PFSK-1 (cell line): ENCODE measurements around the gene PLCD1. TPM values are rescaled to one million over a fixed set of nuclear protein-coding genes. Genes with fewer than 3 reads are reported as not detected.

Experiments used
- FOXP2 ChIP-seq: optimal IDR thresholded peaks from 2 replicates; pipeline ENCODE3; 2011; ENCODE audit warnings: borderline replicate concordance, control low read depth, inconsistent platforms; ENCODE audit not compliant: insufficient read depth; ENCODE audit errors: extremely low read length, extremely low read depth
- POLR2AphosphoS5 ChIP-seq: IDR thresholded peaks from 2 replicates; pipeline ENCODE4 v1.6.1; 2012; ENCODE audit warnings: low read depth, mild to moderate bottlenecking, control low read depth, low read length, moderate library complexity
- REST ChIP-seq, 2 experiments: IDR thresholded peaks; 2 replicates each; pipeline versions ENCODE4 v1.6.1 to v1.8.0; 2011 to 2012; ENCODE audit warnings: low read depth in 2 of 2, low read length in 2 of 2, control low read depth in 1 of 2, inconsistent platforms in 1 of 2, mild to moderate bottlenecking in 1 of 2, moderate library complexity in 1 of 2; ENCODE audit not compliant: insufficient read depth in 1 of 2
- SIN3A ChIP-seq: IDR thresholded peaks from 2 replicates; pipeline ENCODE4 v1.6.1; 2012; ENCODE audit warnings: mild to moderate bottlenecking, low read length, moderate library complexity, borderline replicate concordance; ENCODE audit not compliant: insufficient read depth
- TAF1 ChIP-seq: IDR thresholded peaks from 2 replicates; pipeline ENCODE4 v1.6.1; 2012; ENCODE audit warnings: low read length, control low read depth, borderline replicate concordance; ENCODE audit not compliant: insufficient read depth
- polyA plus RNA-seq: library from polyadenylated mRNA; unstranded; fragments of >200 nt; gene quantifications from one replicate; pipeline ENCODE4 v1.2.1, GENCODE V29; 2012; ENCODE audit warnings: low read depth, missing spikeins; ENCODE audit not compliant: insufficient read length

PLCD1 gene
- 6.5 TPM for polyA plus RNA-seq

GRCh38 chr3:38029400-38030125, at the start of gene PLCD1:
PLCD1 (minus strand) TSS chr3:38029642; CDS start chr3:38029539, 103 bp downstream.
- TF ChIP-seq POLR2AphosphoS5 (0 out of 2 replicates have a peak, but pooled peaks have one; percentile 42), SIN3A (no peak)

- TF ChIP-seq TAF1 (no peak), POLR2AphosphoS5 (no peak), FOXP2 (no peak), SIN3A (no peak), REST (IDR thresholded peaks at IDR 0.05; ENCODE audit: insufficient read depth in 1 of 2, low read depth in 2 of 2, low read length in 2 of 2) (no peak)
Observed at GRCh38 chr3:38070013-38070412, 40.6 kb upstream of the PLCD1 start.

- TF ChIP-seq REST (IDR thresholded peaks at IDR 0.05; ENCODE audit: insufficient read depth in 1 of 2, low read depth in 2 of 2, low read length in 2 of 2), result no peak
- TF ChIP-seq POLR2AphosphoS5, result no peak
- no peak for TF ChIP-seq SIN3A
- no peak for TF ChIP-seq FOXP2
- no peak for TF ChIP-seq TAF1
Observed at GRCh38 chr3:38067508-38068233, 38.2 kb upstream of the PLCD1 start.

- TF ChIP-seq POLR2AphosphoS5 (no peak), TAF1 (no peak), FOXP2 (no peak), SIN3A (no peak), REST (IDR thresholded peaks at IDR 0.05; ENCODE audit: insufficient read depth in 1 of 2, low read depth in 2 of 2, low read length in 2 of 2) (no peak)
Observed at GRCh38 chr3:38062809-38063208, 33.4 kb upstream of the PLCD1 start.

DNA sequence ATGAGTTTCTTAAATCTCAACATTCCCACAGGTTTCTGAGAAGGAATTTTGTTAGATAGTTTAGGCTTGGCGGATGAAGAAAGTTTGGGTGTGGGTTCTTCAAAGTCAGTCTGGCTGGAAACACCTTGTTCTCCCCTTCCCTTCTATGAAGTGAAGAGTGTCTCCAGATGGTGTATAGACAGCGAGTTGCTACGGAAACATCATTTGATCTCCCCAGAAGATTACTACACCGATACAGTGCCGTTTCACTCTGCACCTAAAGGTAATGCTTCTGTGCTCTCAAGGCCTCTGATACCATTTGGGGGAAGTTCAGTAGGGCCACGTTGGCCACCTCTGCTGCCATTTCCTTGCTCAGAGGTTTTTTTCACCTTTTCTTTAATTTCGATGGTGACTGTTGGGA, 30.1 kb upstream of the PLCD1 start:
- TF ChIP-seq FOXP2 (no peak), POLR2AphosphoS5 (no peak), TAF1 (no peak), SIN3A (no peak), REST (IDR thresholded peaks at IDR 0.05; ENCODE audit: insufficient read depth in 1 of 2, low read depth in 2 of 2, low read length in 2 of 2) (no peak)
